ENCODE data around the gene ATP8A2.
A peak's percentile ranks its signal among the peaks of the same experiment; 100 is the strongest.
"Not testable (repeated sequence)": the region's sequence is repeated elsewhere in the genome, so short reads cannot be mapped to it uniquely, and the experiment has no call there.

ATP8A2 gene

DNA sequence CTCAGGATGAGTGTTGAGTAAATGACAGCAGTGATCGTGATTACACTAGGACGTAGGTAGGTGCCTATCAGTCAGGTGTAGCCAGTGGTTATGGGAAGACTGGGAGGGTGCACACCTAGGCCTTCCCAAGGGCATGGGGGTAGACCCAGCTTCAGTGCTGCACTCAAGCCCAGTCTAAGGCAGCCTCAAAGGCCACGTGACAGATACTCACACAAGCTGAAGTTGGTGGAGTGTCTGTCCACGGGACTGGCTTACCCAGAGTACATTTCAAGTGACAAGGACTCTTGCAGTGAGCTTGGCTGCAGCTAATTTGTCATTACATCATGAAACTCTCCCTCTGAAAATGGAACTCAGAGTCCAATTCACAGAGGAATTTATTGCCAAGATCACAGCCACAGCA is 561.7 kb downstream of the ATP8A2 start:
- DNase-seq = no peak

DNA sequence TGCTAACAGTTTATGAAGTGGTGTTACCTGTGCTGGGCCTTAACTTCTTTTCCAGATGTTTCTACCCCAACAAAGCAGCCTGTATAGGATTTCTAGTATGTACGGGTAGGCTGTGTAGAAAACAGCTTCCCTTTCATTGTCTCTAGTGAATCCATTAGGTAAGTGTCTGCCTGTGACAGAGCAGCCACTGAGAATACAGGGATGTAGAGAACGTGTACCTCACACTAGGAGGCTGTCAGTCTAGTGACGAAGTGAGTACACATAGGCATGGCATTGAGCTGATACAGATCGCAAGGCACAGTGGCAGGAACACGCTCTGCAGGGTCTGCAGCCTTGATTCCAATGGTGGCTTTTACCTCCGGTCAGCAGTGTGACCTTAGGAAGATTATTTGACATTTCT is 562.4 kb downstream of the ATP8A2 start:
- DNase-seq = no peak

DNA sequence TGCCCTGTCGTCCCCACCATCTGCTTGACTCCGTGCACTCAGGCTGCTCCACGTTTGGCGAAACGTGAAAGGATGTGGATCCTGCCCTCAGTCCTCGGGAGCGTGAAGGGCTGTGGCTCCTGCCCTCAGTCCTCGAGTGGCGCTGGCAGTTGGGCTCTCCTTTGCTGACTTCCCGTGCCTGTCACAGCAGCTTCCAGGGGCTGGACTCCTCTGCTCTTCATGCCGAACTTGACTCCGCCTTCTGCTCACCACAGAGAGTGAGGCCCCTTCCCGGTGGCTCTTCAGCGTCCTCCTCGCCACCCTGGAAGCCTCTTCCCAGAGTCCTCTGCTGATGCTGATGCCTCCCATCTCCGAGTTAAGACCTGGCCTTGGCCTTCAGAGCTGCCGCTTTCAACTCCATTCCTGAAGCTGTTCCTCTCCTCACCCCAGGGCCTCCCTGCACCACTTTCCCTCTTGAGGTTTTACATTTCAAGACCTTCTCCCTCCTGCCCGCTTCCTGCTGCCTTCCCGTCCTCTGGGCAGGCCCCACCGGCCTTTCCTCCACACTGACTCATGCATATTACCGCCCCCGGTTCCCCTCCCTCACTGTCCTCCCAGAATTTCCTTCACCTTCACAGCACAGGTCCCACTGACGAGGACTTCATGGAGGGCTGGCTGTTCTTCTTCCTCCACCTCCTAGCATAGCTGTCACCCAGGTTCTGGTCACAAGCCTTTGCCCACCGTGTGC is 568.4 kb downstream of the ATP8A2 start:
- DNase-seq = no peak

DNA sequence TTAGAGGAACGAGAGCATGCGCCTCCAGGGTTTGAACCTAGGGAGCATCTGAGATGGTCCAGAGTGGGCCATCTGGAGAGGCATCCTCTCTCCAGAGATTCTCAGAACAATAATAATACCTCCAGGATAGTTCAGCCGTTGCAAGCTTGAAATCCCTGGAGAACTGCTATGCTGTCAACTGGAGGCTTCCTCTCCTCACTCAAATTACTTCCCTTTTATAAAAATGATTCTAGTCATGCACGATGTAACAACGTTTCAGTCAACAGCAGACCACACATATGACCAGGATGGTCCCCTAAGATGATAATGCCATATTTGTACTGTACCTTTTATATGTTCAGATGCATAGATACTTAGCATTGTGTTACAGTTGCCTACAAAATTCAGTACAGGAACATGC is 571.3 kb downstream of the ATP8A2 start:
- no peak for DNase-seq

DNA sequence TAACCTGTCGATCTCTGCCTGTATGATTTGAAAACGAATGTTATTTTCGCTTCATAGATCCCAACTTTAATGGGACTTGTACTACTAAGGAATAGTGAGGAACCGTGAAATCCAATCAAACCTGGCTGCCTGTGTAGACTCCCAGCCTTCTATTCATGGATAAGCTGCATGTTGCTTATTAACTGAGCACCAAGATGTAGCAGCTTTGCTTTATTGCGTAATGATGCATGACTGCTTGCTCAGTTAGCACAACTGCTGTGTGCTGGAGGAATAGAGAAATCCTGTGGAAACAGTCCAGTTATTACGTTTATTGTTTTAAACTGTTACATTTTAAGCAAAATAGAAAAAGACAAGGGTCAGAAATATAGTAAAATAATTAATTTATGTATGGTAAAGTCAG is 571.9 kb downstream of the ATP8A2 start:
- no peak for DNase-seq

DNA sequence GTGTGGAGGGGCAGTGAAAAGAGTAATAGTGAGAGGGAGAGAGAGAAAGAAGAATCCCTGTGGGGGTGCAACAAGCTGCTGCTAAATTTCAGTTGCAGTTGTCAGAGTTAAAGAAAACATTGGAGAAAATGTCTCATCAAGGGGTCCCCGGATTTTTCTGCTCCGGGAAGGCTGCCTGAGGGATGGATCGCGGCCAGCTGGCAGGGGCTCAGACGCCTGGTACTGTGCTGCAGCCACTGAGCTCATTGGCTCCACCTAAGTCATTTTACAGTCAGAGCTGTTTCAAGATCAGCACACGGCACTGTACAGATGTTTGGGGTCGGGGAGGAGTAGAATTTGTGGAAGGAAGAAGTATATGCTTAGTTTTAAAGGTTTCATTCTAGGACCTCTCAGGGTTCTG is 573.8 kb downstream of the ATP8A2 start:
- no peak for DNase-seq

DNA sequence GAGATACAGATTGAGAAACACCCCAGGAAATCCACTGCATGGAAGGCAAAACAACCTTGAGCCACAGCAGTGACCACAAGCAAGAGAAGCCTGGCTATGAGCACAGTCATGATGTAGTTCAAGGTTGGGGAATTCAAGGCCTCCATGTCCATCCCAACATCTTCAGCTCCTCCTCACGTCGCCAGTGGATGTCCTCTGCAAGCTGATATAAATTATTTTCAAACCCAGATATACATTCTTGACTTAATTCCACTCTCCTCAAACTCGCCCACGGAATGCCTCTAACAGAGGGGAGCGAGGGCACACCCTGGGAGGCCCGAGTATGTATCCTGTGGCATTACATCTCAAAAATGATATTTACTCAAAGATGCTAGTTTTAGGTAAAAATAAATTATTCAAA is 574.5 kb downstream of the ATP8A2 start:
- DNase-seq = no peak

DNA sequence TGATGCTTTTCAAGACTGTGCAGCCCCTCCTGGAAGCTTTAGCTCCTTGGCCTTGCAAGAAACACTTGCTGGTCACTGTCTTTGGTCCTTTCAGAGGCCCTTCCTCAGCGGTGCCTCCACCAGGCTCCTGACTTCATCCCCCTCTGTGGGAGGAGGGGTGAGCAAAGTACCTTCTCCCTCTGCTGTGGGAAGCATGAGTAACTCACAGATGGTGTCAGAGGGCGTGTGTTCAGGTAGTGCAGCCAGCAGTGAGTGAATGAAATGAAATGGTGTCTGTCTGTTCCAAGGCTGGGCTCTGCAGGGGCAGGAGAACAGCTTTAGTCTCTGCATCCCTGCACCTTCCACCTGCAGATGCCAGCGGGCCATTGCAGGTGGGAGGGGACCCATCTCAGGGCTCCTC is 577.1 kb downstream of the ATP8A2 start:
- DNase-seq = no peak

DNA sequence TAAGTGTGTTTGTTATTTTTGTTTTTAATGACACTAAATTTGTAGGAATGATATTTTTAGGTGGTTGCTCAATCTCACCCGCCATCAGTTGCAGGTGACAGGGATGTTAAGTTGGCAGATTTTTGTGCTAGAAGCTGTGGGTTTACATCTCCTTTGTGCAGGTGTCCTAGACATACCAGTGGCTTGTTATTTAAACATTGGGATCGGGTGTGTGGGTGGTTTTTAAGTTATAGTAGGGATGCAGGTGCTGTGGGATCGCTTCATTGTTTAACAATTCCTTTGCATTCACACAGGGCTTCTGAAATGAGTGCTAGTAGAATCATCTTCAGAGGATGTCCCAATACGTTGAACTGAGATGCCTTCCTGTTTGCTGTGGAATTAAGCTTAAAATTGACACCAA is 580.1 kb downstream of the ATP8A2 start:
- no peak for DNase-seq

DNA sequence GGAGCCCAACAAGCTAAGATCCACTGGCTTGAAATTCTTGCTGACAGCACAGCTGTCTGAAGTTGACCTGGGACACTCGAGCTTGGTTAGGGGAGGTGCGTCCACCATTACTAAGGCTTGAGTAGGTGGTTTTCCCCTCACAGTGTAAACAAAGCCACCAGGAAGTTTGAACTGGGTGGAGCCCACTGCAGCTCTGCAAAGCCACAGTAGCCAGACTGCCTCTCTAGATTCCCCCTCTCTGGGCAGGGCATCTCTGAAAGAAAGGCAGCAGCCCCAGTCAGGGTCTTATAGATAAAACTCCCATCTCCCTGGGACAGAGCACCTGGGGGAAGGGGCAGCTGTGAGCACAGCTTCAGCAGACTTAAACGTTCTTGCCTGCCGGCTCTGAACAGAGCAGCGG is 582.3 kb downstream of the ATP8A2 start:
- DNase-seq = not testable (repeated sequence)

DNA sequence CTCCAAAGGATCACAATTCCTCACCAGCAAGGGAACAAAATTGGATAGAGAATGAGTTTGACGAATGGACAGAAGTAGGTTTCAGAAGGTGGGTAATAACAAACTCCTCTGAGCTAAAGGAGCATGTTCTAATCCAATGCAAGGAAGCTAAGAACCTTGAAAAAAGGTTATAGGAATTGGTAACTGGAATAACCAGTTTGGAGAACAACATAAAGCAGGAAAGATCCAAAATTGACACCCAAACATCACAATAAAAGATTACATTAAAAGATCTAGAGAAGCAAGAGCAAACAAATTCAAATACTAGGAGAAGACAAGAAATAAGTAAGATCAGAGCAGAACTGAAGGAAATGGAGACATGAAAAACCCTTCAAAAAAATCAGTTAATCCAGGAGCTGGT is 583.2 kb downstream of the ATP8A2 start:
- not testable (repeated sequence) for DNase-seq

DNA sequence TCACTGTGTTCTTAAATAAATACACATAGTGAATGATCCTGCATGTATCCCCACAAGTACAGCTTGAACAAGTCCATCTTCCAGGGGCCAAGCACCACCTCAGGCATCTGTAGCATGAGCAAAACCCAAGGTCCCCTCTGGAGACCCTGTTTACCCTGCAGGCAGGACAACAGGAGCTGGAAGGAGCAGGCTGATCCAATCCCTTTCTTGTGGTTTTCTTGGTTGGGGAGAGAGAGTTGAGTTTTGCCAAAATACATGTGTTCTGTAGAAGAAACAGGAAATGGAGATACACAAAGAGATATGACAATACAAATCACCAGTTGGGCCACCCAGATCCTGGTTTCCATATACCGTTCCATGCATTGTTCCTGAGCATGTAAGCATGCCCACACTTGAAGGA is 587.2 kb downstream of the ATP8A2 start:
- no peak for DNase-seq

DNA sequence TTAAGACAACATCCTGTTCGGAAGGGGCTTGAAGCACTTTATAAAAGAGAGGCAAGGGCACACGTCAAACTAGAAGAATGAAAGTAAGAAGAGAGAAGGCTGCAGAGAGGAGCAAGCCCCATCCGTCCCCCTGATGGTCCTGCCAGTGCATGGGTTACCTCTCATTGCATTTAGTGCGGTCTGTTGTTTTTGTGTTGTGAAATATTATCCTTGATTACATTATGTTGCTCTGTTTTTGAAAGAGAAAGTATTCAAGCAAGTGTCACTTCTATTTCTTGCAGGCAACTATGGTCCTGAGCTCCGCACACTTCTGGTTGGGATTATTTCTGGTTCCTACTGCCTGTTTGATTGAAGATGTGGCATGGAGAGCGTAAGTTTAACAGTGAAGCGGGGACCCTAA is 589.5 kb downstream of the ATP8A2 start:
- no peak for DNase-seq

DNA sequence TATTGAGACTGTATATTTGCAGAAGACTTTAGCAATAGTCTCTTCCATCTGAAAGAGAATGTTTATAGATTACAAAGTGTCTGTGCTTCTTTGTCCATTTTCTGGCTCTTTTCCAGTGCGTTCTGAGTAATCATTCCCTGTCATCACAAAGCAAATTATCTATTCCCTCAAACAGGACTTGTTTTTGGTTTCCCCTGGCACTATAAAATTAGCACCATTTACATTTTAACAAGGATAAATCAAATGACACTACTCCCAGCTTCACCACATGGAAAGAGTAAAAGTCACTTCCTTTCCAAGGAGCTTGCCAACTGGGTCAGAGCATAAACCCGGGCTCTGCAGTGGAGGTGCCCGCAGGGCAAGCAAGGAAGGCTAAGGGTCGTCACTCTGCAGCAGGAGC is 591.9 kb downstream of the ATP8A2 start:
- no peak for DNase-seq

DNA sequence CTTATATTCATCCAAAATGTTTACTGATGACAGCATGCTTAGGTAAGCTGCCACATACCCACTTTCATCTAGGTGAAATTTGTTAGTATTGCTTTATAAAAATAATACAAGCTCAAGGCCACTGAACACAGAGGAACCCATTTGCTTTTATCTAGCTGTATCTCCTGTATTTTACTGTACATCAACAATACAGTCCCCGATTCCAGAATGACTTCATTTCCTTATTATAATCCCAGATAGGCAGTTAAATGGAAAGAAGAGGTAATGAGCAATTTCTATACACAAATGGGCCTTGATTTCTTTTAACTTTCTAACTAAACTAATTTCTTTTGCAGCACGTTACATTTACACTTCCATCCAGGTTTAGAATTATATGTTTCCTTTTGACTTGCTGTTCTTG is 593.8 kb downstream of the ATP8A2 start:
- no peak for DNase-seq

DNA sequence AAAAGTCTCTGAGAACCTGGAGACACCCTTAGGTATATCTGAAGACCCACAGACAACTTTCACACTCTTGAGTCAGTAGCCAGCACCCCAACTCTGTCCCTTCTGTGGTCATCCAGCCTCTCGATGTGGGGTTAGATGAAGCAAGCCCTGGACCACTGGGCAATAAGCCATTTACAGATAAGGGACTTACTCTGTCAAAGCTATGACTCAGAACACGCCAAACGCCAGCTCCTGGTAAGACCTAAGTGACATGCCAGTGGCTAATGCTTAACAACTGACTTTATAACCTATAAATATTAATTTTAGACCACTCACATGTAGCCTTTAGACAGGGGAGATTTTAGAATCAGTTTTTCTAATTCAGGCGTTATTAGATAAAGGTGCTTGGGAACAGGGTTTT is 594.3 kb downstream of the ATP8A2 start:
- no peak for DNase-seq

DNA sequence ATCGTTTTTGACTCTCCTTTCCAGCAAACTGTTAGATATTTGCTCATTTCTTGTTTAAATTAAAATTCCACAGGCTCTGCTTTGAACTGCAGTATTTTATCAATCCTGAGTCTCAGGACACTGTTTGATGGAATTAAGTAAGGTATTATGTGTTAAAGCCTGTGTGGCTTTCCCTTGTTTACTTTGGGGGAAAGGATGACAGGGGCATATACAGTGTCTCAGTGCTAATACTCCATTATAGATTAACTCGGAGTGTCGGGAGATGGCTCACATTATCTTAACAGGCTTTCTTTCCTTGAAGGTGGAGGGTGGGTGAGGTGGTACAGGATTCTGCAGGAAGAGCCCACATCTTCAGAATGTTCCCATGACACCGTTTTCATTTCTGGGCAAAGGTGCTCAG is 595.4 kb downstream of the ATP8A2 start:
- DNase-seq = no peak

DNA sequence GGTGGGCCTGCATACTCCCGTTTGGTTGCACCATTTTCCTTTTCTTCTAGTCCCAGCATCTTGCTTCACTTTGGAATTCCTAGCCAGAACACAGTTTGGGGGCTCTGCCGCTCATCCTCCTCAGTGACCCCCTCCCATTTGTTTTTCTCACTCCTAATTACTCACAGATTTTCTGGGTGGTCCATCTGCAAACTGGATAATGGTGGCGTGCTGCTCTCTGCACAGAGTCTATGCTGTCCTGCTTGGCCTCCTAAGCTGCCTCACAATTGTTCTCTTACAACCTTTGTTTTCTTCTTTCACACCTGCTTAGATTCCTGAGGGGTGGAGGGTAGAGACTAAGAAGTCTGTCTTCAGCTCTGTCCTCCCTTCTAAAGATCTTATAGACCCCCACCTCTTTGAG is 599.3 kb downstream of the ATP8A2 start:
- no peak for DNase-seq

DNA sequence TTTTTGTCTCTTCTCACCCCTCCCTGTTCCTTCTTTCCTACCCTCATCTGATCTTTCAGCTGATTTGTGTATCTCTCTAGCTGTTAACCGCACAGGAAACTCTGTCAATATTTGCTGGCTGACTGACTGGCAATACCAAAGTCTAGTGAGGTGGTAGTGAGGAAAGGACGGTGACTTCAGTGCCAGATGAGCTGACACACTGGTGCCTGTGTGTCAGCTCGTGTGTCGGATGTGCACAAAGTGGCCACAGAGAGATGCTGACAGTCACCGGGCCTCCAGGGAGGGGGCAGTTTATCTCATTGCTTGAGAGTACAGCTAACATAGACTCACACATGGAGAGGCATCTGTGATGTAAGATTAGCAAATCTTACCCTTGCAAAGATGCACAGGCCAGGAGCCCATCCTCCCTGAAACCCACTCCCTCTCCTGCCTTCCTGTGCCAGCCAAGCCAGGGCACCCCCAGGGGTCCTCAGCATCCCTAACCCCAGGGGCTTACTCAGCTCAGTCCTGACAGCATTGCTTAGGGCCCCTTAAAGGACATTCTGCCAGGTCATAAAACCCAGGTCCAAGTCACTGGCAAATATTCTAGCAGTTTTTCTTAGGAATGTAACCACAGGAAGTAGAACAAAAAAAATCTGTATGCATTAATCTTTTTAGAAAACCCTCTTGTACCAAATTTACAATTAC is 599.8 kb downstream of the ATP8A2 start:
- DNase-seq = peak; percentile 68

DNA sequence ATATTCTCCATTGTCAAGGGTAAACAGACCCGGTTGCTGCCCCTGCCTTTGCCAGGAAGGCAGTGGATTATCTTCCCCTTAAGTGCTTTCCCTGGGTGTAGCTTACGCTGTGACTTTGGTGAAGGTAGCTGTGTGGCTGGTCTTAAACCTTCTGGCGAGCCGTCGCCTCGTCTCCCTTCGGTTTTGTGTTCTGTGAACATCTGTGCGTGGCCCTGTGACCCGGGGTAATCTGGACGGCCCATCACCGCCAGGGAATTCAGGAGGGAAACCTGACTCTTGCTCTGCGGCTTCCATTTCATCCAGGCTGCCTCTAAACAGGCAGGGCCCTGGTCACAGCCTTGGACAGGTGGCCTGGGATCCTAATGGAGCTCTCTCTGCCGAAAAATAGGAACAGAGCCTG is 601.3 kb downstream of the ATP8A2 start:
- no peak for DNase-seq

DNA sequence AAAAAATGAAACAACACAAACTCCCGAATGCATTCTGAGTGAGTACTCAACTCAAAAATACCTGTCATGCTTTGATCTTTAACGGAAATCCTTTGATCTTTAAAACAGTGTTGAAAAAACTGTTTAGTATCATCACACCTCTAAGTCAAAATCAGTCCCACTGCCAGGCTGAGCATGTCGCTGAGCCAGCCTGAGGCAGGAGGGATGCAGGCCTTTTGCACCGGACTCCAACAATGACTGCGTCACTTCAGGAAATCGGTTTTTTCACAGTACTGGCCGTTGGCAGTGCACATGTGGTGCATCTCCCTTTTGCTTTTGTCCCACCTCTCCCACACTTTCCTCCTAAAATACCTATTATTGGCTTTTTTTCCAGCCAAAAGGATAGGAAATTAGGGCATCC is 601.8 kb downstream of the ATP8A2 start:
- DNase-seq = peak; percentile 48

DNA sequence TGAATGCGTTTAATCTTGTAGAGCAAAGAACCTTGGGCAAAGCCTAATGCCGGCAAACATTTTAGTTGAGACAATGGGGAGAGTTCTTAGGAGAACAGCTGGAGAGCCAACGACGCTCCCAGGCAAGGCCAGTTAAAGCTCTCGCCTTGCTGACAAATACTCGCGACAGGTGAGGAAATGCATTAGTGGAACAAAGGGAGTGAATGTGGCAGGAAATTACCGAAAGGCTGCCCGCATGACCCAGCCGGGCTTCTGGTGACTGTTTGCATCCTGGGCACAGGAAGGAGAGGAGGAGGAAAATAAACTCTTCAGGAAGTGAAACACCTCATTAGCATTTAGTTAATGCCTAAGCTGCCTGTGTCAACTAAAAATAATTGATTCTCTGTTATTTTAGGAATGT is 605.4 kb downstream of the ATP8A2 start:
- peak; percentile 27 for DNase-seq

DNA sequence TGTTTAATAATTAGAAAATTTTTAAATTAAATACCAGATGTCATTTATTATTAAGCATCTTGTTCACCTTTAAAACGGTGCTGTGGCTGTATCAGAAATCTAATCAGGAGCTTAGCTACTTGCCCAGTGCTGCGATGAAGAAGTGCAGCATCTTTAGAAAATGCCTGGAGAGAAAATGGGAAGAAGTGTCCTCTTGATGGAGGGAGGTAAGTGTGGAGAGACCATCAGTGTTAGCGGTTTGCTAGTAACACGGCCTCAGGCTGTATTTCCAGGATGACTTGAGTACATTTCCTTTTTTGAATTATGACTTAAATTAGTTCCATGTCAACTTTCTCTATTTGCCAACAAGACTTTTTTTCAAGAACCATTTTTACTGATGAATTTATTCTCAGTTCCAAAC is 605.9 kb downstream of the ATP8A2 start:
- no peak for DNase-seq

DNA sequence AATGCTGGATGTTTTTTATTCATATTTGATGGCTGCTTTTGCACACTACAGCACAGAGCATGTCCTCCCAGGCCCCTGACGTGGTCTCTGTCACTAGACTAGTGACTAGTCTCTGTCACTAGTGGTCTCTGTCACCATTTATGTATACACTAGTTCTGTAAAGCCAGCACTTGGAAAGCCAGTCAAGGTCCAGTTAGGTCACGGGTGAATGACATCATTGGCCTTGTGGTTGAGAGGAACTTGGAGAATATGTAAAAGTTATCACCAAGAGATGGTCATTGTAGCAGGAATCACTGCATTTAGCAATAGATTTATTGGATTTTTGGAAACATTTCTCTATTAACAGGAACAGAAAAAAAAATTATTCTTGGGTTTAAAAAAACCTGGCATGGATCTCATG is 607.2 kb downstream of the ATP8A2 start:
- DNase-seq = no peak

DNA sequence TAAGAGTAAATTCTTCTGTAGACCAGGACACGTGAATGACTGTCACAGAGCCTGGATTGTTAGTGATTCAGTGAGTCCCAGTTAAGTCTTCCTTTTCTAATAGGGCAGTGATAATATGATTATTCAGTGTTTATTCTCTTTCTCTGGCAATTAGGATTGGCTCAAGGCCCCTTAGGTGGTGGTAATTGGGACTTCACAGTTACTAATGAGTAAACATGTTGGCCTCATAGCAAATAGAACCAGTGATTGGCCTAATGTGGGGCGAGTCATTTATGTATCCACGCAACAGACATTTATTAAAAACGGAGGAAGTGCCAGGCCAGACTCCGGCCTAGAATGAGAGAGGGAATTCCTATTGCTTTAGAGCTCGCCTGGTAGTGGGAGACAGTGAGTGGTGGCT is 607.6 kb downstream of the ATP8A2 start:
- no peak for DNase-seq
